ENCODE data around the gene TLCD1.

GRCh38 chr17:28716740-28717577 is 9.1 kb downstream of the TLCD1 start:
- no peak for TF ChIP-seq CTCF (conservative IDR thresholded peaks at IDR 0.05; ENCODE audit: low read depth, low read length)
- no peak for TF ChIP-seq EZH2phosphoT487 (IDR thresholded peaks at IDR 0.05; ENCODE audit: borderline replicate concordance, low read length)

Measured in PC-3 (cell line).